GM12873 (cell line): ENCODE data around the gene TSHZ1.

Source experiments
- CTCF ChIP-seq: IDR thresholded peaks from 2 replicates; pipeline ENCODE4 v1.5.1; 2012; ENCODE audit warnings: low read depth, mild to moderate bottlenecking, moderate library complexity, low read length, control low read depth; ENCODE audit not compliant: insufficient read depth; ENCODE audit errors: missing control alignments

Gene TSHZ1

GRCh38 chr18:75220551-75221355, 10.2 kb downstream of the TSHZ1 start:
- no peak for TF ChIP-seq CTCF

GRCh38 chr18:75221397-75221796, 10.8 kb downstream of the TSHZ1 start:
- TF ChIP-seq CTCF: no peak

GRCh38 chr18:75221897-75222296, 11.3 kb downstream of the TSHZ1 start:
- no peak for TF ChIP-seq CTCF

- TF ChIP-seq CTCF: no peak
These were observed 11.8 kb downstream of the TSHZ1 start for GRCh38 chr18:75222407-75222806.

GRCh38 chr18:75223687-75224347, 13.2 kb downstream of the TSHZ1 start:
- no peak for TF ChIP-seq CTCF

GRCh38 chr18:75226286-75226955, 15.8 kb downstream of the TSHZ1 start:
- no peak for TF ChIP-seq CTCF

GRCh38 chr18:75226956-75227316, 16.3 kb downstream of the TSHZ1 start:
- no peak for TF ChIP-seq CTCF
